Pons (tissue), 1 donor: ENCODE measurements around the gene SAA2.
"Not testable (repeated sequence)": the region's sequence is repeated elsewhere in the genome, so short reads cannot be mapped to it uniquely, and the experiment has no call there.

ENCODE experiments used
- DNase-seq: peaks from one replicate; pipeline ENCODE4 v3.0.0-alpha.2; 2016; ENCODE audit warnings: low spot score

The SAA2 gene

DNA sequence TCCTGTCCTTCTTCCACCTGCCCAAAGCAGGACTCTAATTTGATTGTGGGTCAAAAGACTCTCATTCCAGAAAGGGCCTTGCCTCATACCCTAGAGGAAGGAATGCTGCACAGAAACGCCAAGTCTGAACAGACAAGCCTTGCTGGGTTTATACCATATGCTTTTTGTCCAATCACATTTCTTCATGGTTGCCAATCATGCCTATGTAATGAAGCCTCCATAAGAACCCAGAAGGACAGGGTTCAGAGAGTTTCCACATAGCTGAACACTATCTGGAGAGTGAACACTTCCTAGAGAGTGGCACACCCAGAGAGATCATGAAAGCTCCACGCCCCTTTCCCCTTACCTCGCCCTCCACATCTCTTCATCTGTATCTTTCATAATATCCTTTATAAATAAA lies 4.8 kb upstream of the SAA2 start:
- no peak for DNase-seq

DNA sequence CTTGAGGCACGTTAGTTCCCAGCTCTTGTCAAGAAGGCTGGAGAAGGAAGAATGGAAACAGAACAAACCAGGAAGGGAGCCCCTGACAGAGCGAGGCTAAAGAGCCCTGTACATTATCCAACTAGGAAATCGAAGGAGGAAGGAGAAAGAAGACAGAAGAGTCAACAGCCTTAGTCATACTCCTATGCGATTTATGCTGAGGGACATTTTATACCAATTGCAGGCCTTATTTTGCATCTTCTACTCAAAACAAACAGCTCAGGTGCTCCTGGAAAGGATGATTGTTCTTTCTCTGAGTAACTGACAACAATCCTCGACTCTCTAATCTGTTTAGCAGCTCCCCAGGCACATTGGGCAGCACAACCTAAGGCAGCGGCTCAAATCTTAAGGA lies 1.3 kb downstream of the SAA2 start:
- DNase-seq = not testable (repeated sequence)

DNA sequence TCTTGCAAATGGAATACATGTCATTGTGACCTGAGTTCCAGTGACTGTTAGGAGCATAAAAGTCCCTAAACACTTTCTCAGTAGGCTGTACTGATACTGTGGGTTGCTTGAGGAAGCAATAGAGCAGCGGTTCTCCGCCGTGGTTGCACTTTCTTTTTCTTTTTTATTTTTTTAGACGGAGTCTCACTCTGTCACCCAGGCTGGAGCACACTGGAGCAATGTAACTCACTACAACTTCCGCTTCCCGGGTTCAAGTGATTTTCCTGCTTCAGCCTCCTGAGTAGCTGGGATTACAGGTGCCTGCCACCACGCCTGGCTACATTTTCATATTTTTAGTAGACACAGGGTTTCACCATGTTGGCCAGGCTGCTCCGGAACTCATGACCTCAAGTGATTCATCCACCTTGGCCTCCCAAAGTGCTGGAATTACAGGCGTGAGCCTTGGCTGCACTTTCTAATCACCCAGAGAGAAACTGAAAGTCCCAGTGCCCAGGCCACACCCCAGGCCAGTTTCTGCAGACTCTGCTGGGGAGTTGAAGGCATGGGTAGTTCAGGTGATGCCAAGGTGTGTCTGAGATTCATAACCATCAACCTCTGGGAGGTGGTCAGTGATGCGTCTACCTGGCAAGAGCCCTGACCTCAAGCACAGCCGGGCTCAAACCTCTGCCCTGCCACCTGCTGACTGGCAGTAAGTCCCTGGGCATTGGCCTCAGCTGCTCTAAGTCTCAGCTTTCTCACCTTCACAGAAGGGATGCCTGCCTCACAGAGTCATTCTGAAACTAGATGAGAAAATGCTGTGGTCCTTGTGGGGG lies 1.9 kb downstream of the SAA2 start:
- DNase-seq = not testable (repeated sequence)

- DNase-seq = no peak
These were observed 3.1 kb downstream of the SAA2 start for GRCh38 chr11:18245396-18245795.

DNA sequence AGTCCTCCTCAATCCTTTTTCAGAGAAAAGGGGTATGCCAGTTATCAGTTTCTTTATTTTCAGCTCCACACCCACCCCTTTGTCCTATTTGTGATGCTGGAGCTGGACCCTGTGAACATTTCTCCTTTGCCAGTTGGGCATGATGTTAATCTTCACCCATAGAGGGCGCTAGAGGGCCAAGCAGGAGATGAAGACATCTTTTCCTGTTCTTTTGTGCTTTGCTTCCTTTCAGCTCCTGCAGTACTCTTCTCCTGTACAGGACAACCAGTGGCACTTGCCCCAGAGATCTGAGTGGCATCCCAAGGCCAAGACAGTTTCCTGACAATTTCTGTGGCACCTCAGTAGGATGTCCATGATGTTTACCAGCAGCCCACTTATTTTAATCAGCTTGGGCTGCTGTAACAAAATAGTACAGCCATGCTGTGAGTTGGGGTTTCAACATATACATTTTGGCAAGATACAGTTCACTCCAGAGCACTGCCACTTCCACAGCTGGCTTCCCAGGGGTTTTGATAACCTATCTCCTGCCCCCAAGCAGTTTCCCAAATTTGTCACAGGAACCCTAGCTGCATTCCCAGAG lies 4.6 kb downstream of the SAA2 start:
- peak; percentile 49 for DNase-seq

DNA sequence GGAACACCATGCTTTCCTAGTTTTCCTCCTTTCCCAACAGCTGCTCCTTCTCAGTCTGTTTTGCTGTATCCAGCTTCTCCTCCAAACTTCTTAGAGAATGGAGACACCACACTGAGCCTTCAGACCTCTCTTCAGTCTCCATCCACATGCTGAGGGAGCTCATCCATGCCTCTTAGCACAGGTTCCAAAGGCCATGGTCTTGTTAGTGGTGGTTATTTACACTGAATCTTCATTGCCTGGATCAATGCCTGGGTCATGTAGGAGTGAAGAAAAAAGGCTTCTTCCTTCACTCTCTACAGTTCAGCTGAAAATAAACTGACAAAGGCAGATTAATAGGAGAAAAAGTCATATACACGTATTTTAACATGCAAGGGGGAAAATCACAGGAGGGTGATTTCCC lies 8.8 kb downstream of the SAA2 start:
- DNase-seq = no peak

DNA sequence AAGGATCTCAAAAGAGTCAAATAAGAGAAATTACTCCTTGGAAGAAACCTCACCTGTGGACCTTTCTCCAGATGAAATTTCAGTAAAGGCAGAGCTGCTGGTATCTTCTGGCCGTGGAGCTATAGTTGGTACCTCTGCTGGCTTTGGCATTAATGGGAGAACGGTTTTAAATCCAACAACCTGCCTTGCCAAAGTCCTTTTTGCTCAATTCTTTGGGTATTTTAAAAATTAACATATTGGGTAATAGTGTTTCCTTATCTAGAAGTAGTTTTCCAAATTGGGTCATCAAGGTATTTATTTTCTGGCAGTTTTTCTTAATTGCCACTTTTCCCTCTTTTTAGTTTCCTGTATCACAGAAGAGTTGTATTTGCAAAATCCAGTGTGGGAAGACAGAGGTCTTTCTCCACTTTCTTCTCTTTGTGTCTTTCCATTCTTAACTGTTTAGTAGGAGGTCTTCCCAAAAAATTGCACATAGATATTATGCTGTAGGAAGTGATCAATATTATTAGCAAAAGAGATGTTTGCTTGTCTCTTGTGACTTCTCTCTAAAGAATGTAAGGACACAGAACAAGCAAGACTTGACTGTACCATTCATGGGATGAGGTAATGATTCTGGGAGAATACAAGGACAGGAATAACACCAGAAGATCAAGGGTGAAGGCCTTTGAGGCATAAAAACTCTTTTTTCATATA lies 11.7 kb downstream of the SAA2 start, which contains the start of gene SAA4:
Gene SAA4, minus strand, starts transcription at position 139 of the 693 bp plus-strand sequence. CDS start 876 bp downstream, outside the sequence.
- no peak for DNase-seq

GRCh38 chr11:18235394-18236334 lies 12.8 kb downstream of the SAA2 start:
- no peak for DNase-seq

DNA sequence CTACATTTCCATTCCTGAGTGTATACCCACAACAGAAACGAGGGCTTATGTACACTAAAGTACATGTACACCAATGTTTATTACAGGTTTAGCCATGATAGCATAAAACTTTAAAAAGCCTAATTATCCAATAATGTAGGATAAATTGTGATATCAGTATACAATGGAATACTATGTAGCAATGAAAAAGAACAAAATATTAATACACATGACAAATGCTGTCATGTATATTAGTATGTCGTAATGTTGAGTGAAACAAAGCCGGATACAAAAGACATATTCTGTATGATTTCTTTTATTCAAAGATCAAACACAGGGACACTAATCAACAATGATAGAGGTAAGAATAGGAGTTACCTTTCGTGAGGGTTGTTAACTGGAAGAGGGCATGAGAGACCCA lies 14.6 kb downstream of the SAA2 start:
- DNase-seq = no peak

DNA sequence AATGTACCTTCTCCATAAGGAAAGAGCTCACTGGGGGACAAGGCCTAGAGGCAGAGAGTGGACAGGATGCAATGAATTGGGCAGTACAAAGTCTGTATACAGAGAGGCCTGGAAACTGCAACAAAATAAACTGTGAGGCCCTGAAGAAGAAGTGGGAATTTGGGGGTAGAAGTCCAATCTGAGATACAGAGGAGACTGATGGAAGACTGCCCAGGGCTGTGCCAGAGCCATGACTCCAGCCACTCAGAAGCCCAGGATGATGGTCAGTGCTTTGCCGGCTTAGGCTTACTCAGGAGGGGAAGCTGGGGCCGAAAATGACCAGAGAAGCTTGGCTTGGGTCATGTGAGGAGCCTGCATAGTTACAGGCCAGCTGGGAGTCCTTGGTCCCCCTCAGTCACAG lies 17.6 kb downstream of the SAA2 start:
- DNase-seq = no peak

DNA sequence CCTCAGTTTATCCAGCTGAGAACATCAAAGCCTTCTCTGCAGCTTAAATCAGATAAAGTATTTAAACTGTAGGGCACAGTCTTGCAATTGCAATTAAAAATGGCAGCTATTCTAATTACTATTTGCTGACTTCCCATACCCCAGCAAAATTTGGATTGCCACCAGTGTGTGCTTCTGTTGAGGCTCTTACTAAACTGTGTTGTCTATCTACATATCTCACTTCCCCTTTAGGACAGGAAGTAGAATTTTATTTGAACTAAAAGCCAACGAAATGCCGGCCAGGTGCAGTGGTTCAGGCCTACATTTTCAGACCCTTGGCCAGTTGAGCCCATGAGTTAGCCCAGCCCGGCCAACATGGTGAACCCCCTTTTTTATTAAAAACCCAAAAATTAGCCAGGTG lies 19.0 kb downstream of the SAA2 start:
- no peak for DNase-seq

DNA sequence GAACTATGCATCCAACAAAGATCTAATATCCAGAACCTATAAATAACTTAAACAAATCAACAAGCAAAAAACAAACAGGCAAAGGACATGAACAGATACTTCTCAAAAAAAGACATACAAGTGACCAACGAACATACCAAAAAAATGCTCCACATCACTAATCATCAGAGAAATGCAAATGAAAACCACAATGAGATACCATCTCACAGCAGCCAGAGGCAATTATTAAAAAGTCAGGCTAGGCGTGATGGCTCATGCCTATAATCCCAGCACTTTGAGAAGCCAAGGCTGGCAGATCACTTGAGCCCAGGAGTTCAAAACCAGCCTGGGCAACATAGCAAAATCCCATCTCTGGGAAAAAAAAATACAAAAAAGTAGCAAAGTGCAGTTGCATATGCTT lies 22.6 kb downstream of the SAA2 start:
- DNase-seq = no peak

DNA sequence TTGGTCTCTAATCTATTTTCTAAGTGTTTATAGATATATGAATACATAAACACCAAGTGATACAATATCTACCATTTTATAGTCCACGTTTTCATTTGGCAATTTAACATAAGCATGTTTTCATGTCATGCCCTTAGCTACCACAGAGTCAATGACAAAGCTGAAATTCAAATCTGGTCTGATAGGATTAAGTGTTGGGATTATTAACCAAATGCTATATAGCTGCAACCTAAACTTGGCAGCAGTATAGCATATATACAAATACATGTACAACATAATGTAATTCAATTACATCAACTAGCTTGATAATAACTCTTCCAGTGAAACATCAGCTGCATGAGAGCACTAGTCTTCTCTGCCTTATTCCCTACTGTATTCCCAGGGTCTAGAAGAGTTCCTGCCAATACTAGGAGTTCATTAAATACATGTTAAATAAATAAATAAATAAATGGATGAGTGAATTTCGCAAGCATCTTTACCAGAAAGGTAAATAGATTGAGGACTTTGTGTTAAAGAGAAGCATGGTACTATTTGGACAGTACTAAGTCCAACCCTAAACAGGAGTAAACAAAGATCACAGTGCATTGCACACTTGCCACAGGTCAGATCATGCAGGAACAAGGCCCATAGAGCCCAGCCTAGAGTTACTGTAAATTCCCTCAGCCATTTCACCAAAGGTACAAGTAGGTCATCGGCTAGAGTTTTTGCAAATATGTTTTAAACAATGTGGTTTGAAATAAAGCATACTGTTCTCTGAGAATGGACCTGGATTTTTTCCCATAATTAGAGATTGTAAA lies 24.7 kb downstream of the SAA2 start:
- no peak for DNase-seq

DNA sequence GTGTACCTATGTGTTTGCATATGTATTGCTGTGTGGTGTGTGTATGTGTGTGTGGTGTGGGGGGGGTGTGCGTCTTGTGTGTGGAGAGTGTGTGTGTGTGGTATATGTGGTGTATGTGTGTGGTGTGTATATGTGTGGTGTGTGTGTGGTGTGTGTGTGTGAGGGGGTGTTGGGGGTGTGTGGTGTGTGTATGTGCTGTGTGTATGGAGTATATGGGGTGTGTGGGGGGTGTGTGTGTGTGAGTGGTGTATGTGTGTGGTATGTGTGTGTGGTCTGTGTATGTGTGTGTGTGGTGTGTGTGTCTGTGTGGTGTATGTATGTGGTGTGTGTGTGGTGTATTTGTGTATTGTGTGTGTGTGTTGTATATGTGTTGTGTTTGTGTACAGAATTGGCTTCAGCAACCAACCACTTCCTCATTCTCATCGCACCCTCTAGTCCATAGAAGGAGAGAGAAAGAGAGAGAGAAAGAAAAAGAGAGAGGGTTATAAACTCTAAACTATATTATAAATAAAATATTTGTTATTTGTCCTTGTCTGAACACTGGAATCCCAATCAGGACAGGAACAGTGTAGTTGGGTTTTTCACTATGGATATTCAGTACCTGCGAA lies 25.6 kb downstream of the SAA2 start:
- DNase-seq = no peak

- DNase-seq = no peak
These were observed 27.1 kb downstream of the SAA2 start for GRCh38 chr11:18221274-18221876.

DNA sequence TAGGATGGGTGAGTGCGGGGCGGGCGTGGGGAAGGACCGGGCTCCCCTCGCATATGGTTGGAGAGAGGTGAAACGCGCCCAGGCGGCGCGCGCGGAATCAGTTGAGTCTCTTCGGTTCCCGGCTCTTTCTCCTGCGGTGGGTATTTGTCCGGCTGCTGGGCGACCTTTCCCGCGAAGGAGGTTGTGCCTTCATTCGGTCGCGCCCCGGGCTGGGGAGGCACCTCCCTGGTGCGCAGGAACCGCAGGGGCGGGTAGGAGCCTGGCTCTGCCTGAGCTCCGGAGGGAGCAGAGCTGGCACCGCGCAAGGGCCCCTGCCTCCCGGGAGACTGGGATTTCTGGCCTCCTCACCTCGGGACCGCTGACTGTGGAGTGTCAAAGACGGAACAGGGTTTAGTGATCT lies 39.4 kb downstream of the SAA2 start:
- no peak for DNase-seq

DNA sequence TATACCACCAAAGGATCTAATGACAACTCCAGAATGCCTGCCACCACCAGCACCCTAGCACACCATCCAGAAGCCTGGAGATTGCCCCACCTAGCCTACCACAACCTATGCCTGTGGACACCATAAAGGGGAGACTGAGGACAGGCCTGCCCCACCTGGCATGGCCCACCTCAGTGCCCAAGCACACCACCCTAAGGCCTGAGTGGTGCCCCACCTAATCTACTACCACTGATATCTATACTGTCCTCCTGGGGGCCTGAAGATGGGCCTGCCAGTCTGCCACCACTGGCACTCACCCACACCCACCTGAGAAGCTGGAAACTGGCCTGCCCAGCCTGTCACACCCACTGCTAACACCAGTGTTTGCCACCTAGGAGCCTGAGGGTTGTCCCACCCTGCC lies 43.7 kb downstream of the SAA2 start:
- DNase-seq = no peak

GRCh38 chr11:18204220-18204619 lies 44.2 kb downstream of the SAA2 start:
- DNase-seq = no peak

DNA sequence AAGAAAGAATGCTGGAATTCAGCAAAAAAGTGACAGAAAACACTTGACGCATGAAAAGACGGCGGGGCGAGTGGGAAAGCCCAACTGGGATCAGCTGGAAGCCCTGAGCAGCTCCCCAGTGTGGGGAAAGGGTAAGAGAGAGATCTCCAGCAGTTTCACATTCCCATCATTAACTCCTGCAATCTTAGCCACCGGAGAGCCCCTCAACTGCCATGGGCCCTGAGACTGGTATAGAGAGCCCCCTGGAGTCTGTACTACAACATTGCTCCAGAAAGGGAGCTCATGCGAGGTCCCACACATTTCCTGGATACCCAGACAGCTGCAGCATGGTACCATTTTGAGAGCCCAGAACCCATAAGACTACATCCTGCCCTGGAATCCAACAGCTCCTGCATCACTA lies 44.7 kb downstream of the SAA2 start:
- DNase-seq = no peak

DNA sequence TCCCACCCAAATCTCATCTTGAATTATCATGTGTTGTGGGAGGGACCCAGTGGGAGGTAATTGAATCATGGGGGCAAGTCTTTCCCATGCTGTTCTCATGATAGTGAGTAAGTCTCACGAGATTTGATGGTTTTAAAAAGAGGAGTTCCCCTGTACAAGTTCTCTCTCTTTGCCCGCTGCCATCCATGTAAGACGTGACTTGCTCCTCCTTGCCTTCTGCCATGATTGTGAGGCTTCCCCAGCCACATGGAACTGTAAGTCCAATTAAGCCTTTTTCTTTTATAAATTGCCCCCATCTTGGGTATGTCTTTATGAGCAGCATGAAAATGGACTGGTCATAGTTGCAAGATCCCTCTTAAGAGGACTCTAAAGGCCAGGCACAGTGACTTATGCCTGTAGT lies 50.7 kb downstream of the SAA2 start:
- not testable (repeated sequence) for DNase-seq
